PC-9 (cell line): ENCODE data around the gene FOXL1. TPM values are rescaled to one million over a fixed set of nuclear protein-coding genes. Genes with fewer than 3 reads are reported as not detected.

Source experiments
- BruUV-seq: library from RNA; stranded (reverse); fragments of 400-500 nt; replicated peaks from 2 replicates; lab custom pipeline; 2021; lab: Mats Ljungman, UMichigan
- CTCF ChIA-PET: fragments of 300-600 bp; sonication (Branson Sonifier 250); formaldehyde crosslinking; loops from one replicate; lab custom pipeline; 2022; ENCODE audit warnings: antibody characterized with exemption; lab: Charles Lee
- POLR2A ChIA-PET: fragments of 300-600 bp; sonication (Branson Sonifier 250); formaldehyde crosslinking; loops from one replicate; lab custom pipeline; 2022; ENCODE audit warnings: antibody characterized with exemption; ENCODE audit not compliant: unreplicated experiment; lab: Charles Lee
- DNase-seq, 2 experiments: peaks; one replicate each; pipeline versions ENCODE4 v3.0.0 to v3.0.0-alpha.2; 2015 to 2022; ENCODE audit warnings: mixed read lengths in 1 of 2
- H2AFZ ChIP-seq: fragments of 200-600 bp; sonication (generic); 2 replicates; pipeline ENCODE4 v1.8.1; 2017; ENCODE audit warnings: antibody characterized with exemption
- H3F3A ChIP-seq: fragments of 200-600 bp; sonication (generic); 2 replicates; pipeline ENCODE4 v1.8.1; 2017; ENCODE audit warnings: antibody characterized with exemption, mild to moderate bottlenecking, low read depth; ENCODE audit not compliant: insufficient read depth
- H3K27ac ChIP-seq: fragments of 200-600 bp; sonication (generic); 2 replicates; pipeline ENCODE4 v1.6.1; 2016; ENCODE audit warnings: mixed run types
- H3K27me3 ChIP-seq: fragments of 200-600 bp; sonication (generic); 2 replicates; pipeline ENCODE4 v1.6.1; 2016; ENCODE audit warnings: low read depth, mixed run types; ENCODE audit not compliant: insufficient read depth
- H3K36me3 ChIP-seq: fragments of 200-600 bp; sonication (generic); 2 replicates; pipeline ENCODE4 v1.6.1; 2016; ENCODE audit warnings: low read depth, mixed run types
- H3K4me1 ChIP-seq: fragments of 200-600 bp; sonication (generic); replicated peaks from 2 replicates; pipeline ENCODE4 v1.6.1; 2016; ENCODE audit warnings: mixed run types; ENCODE audit not compliant: insufficient read depth
- H3K4me2 ChIP-seq: fragments of 200-600 bp; sonication (generic); 2 replicates; pipeline ENCODE4 v1.6.1; 2017; ENCODE audit warnings: mixed run types
- H3K4me3 ChIP-seq: fragments of 200-600 bp; sonication (generic); 2 replicates; pipeline ENCODE4 v1.6.1; 2016; ENCODE audit warnings: mixed run types
- H3K79me2 ChIP-seq: fragments of 200-600 bp; sonication (generic); 2 replicates; pipeline ENCODE4 v1.6.1; 2017; ENCODE audit warnings: low read depth, mixed run types
- H3K9me2 ChIP-seq: fragments of 200-600 bp; sonication (generic); 2 replicates; pipeline ENCODE4 v1.8.1; 2017; ENCODE audit warnings: mild to moderate bottlenecking; ENCODE audit not compliant: insufficient read depth
- H3K9me3 ChIP-seq: fragments of 200-600 bp; sonication (generic); 2 replicates; pipeline ENCODE4 v1.8.1; 2016; ENCODE audit warnings: low read depth; ENCODE audit not compliant: insufficient read depth
- H4K20me1 ChIP-seq: fragments of 200-600 bp; sonication (generic); 2 replicates; pipeline ENCODE4 v1.8.1; 2017; ENCODE audit not compliant: insufficient read depth
- EZH2 ChIP-seq: fragments of 200-600 bp; sonication (generic); IDR thresholded peaks from 2 replicates; pipeline ENCODE4 v1.8.0; 2017; ENCODE audit warnings: antibody characterized with exemption, low read depth
- intact Hi-C: fragments of 100-400 bp; cut with micrococcal nuclease; formaldehyde crosslinking; loops from one replicate; pipeline ENCODE4 v1.10.0; 2022; ENCODE audit not compliant: unreplicated experiment
- total RNA-seq: library from RNA; stranded (reverse); gene quantifications from 2 replicates; pipeline ENCODE4 v1.2.3, GENCODE V29; 2021
- TF ChIP-seq, protein P1 (sequence below): fragments of 200-600 bp; sonication (generic); conservative IDR thresholded peaks from 2 replicates; pipeline ENCODE4 v1.6.1; 2017; ENCODE audit warnings: mixed run types, antibody characterized with exemption, mild to moderate bottlenecking, moderate library complexity

The FOXL1 gene
- total RNA-seq, 1 experiment from 2014 or later, result not detected

DNA sequence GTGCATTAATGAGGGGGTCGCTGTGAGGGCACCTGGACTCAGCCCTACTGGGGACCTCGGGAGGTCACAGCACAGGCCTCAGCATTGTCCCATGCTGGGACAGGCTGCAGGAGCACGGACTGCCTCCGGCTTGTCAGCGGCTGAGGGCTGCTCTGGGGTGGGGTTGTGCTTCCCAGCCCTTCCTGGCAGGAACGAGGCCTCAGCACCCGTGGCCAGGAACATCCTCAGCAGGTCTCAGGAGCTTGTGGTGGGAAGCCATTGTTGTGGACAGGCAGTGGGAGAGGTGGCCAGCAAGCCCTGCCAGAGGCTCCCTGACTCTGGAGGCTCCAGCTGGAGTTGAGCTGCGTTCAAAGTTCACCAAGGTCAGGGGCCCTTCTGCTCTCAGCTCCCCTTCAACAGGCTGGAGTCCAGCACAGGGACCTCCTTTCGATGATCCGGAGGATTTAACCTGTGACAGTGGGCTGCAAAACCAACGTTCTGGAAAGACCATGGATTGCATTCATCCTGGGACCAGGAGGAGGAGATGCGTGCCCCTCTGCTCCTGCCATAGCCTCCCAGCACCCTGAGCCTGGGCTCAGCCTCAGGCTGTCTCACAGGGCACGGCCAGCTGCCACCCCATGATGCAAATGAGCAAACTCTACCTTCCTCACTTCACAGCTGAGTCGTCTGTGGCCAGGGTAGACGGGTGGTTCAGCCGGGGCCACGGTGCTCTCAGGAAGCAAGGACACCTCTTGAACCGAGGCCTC lies 32.6 kb downstream of the FOXL1 start:
- Histone ChIP-seq H4K20me1 (no peaks in the 10 kb centered on the region), H3F3A (no peaks in the 10 kb centered on the region), H3K27me3 (peaks cover 93% of the 10 kb centered on the region), H3K79me2 (no peaks in the 10 kb centered on the region), H3K4me3 (no peak overlapping the region), H3K4me1 (no peaks in the 10 kb centered on the region; the same call in 1 of the 2 replicates), H3K27ac (no peak overlapping the region), H2AFZ (no peak overlapping the region), H3K36me3 (no peaks in the 10 kb centered on the region), H3K9me2 (no peaks in the 10 kb centered on the region), H3K4me2 (no peak overlapping the region), H3K9me3 (no peaks in the 10 kb centered on the region)
- ChIA-PET CTCF (no interaction called here), POLR2A (no interaction called here)
- no peak for DNase-seq
- TF ChIP-seq, protein P1, sequence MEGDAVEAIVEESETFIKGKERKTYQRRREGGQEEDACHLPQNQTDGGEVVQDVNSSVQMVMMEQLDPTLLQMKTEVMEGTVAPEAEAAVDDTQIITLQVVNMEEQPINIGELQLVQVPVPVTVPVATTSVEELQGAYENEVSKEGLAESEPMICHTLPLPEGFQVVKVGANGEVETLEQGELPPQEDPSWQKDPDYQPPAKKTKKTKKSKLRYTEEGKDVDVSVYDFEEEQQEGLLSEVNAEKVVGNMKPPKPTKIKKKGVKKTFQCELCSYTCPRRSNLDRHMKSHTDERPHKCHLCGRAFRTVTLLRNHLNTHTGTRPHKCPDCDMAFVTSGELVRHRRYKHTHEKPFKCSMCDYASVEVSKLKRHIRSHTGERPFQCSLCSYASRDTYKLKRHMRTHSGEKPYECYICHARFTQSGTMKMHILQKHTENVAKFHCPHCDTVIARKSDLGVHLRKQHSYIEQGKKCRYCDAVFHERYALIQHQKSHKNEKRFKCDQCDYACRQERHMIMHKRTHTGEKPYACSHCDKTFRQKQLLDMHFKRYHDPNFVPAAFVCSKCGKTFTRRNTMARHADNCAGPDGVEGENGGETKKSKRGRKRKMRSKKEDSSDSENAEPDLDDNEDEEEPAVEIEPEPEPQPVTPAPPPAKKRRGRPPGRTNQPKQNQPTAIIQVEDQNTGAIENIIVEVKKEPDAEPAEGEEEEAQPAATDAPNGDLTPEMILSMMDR, result no peak
- no peak for TF ChIP-seq EZH2
- no TSS peak for BruUV-seq
- intact Hi-C loops, result no loop called here

DNA sequence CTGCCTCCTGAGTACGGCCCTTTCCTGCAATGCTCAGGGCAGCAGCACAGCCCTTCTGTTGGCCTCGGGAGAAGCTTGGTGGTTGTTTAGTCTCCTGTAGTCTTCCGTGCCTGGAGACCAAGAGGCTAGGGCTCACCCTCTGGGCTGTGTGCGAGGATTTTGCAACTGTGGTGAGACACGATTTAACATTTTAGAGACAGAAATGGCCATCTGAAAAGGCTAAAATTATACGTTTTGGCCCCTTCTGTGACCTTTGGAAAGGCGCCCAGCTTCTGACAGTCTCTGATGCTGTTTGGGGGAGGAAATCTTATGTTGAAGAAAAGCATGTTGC lies 33.1 kb downstream of the FOXL1 start:
- Histone ChIP-seq H3K79me2 (no peaks in the 10 kb centered on the region), H3K9me3 (no peaks in the 10 kb centered on the region), H3K9me2 (no peaks in the 10 kb centered on the region), H3K4me2 (no peak overlapping the region), H3K4me3 (no peak overlapping the region), H3K4me1 (no peaks in the 10 kb centered on the region; the same call in 1 of the 2 replicates), H3K36me3 (no peaks in the 10 kb centered on the region), H4K20me1 (no peaks in the 10 kb centered on the region), H3K27me3 (peaks cover 94% of the 10 kb centered on the region), H3F3A (no peaks in the 10 kb centered on the region), H2AFZ (0 out of 2 replicates have a peak overlapping the region, but pooled peaks have one; percentile 58), H3K27ac (no peak overlapping the region)
- ChIA-PET CTCF (no interaction called here), POLR2A (no interaction called here)
- no TSS peak for BruUV-seq
- intact Hi-C loops, result no loop called here
- no peak for DNase-seq
- no peak for TF ChIP-seq EZH2
- TF ChIP-seq, protein P1, result no peak

GRCh38 chr16:86611941-86612340 lies 33.6 kb downstream of the FOXL1 start:
- Histone ChIP-seq H3K79me2 (no peaks in the 10 kb centered on the region), H3K4me2 (no peak overlapping the region), H3K9me2 (no peaks in the 10 kb centered on the region), H4K20me1 (no peaks in the 10 kb centered on the region), H3K4me1 (no peaks in the 10 kb centered on the region; the same call in 1 of the 2 replicates), H3F3A (no peaks in the 10 kb centered on the region), H3K9me3 (no peaks in the 10 kb centered on the region), H3K4me3 (no peak overlapping the region), H2AFZ (no peak overlapping the region), H3K27ac (no peak overlapping the region), H3K36me3 (no peaks in the 10 kb centered on the region), H3K27me3 (peaks cover 94% of the 10 kb centered on the region)
- intact Hi-C loops, result no loop called here
- POLR2A ChIA-PET, result no interaction called here
- DNase-seq, result no peak
- TF ChIP-seq, protein P1, result no peak
- TF ChIP-seq EZH2, result no peak
- CTCF ChIA-PET, result no interaction called here
- BruUV-seq, result no TSS peak
